ENCODE results near the gene CTPS2. TPM values are rescaled to one million over a fixed set of nuclear protein-coding genes. Genes with fewer than 3 reads are reported as not detected.

Gene CTPS2
- polyA plus RNA-seq, 1 of the 3 experiments (the other 2 are of a cell fraction) = 6.1 TPM

DNA sequence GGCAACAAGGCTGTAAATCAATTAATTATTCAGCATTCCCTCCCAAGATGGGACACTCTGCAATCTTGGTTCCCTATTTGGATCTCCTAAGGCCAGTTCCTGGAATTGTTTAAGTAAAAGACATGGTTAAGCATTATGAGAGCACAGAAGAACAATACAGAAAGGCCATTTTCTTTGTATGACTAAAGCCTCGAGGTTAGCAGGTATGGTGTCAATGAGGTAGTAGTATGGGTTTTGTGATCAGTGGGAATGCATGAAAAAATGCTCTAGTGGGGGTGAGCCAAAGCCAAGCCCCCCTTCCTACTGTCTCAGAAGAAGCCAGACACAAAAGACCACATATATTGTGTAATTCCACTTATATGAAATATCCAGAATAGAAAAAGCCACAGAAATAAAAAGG is 124.2 kb downstream of the CTPS2 start:
- Histone ChIP-seq H3K9me2 (no peaks in the 10 kb centered on the region), H3K27ac (ENCODE audit: low read depth in 2 of 2, low read length in 1 of 2) (no peak overlapping the region), H3K79me2 (ENCODE audit: insufficient read depth) (no peaks in the 10 kb centered on the region), H3K36me3 (replicated peaks in 1 of 2; ENCODE audit: control insufficient read depth in 1 of 2, insufficient read depth in 2 of 2, low read length in 1 of 2) (peaks cover 2 to 24% of the 10 kb centered on the region in 2 experiments), H3K4me3 (ENCODE audit: low read depth in 2 of 2, low read length in 1 of 2) (no peak overlapping the region), H3K4me2 (no peak overlapping the region), H3K9me3 (no peaks in the 10 kb centered on the region), H3K9ac (no peak overlapping the region), H3K4me1 (ENCODE audit: control insufficient read depth in 1 of 2, insufficient read depth in 2 of 2, low read depth in 1 of 2, low read length in 1 of 2) (peaks cover 4 to 13% of the 10 kb centered on the region in 2 experiments; a peak in 3 of 4 replicates), H4K20me1 (ENCODE audit: insufficient read depth) (no peaks in the 10 kb centered on the region), H3K27me3 (ENCODE audit: insufficient read depth) (no peaks in the 10 kb centered on the region), H3F3A (replicated peaks; ENCODE audit: insufficient read depth) (peaks cover 17% of the 10 kb centered on the region), H2AFZ (ENCODE audit: low read depth) (no peak overlapping the region)
- no peak for DNase-seq
- no peak for TF ChIP-seq RFX5 (IDR thresholded peaks at IDR 0.05; ENCODE audit: low read length)
- TF ChIP-seq FOSL2 (IDR thresholded peaks at IDR 0.05; ENCODE audit: borderline replicate concordance, low read depth) = no peak
- TF ChIP-seq SIN3A (IDR thresholded peaks at IDR 0.05; ENCODE audit: borderline replicate concordance, low read depth, low read length) = no peak
- TF ChIP-seq PBX3 (IDR thresholded peaks at IDR 0.05) = no peak
- no peak for TF ChIP-seq FOXJ3 (CRISPR knock-in tag; IDR thresholded peaks at IDR 0.05)
- TF ChIP-seq YY1 (IDR thresholded peaks at IDR 0.05; ENCODE audit: low read depth) = no peak
- no peak for TF ChIP-seq GABPA (IDR thresholded peaks at IDR 0.05; ENCODE audit: low read depth)
- TF ChIP-seq MXI1 (IDR thresholded peaks at IDR 0.05; ENCODE audit: low read depth, low read length) = no peak
- no peak for TF ChIP-seq POLR2AphosphoS5 (IDR thresholded peaks at IDR 0.05; ENCODE audit: low read depth, low read length)
- no peak for TF ChIP-seq MAX (IDR thresholded peaks at IDR 0.05; ENCODE audit: low read depth)
- TF ChIP-seq FOXM1 (IDR thresholded peaks at IDR 0.05; ENCODE audit: low read depth) = no peak
- TF ChIP-seq, protein P1, sequence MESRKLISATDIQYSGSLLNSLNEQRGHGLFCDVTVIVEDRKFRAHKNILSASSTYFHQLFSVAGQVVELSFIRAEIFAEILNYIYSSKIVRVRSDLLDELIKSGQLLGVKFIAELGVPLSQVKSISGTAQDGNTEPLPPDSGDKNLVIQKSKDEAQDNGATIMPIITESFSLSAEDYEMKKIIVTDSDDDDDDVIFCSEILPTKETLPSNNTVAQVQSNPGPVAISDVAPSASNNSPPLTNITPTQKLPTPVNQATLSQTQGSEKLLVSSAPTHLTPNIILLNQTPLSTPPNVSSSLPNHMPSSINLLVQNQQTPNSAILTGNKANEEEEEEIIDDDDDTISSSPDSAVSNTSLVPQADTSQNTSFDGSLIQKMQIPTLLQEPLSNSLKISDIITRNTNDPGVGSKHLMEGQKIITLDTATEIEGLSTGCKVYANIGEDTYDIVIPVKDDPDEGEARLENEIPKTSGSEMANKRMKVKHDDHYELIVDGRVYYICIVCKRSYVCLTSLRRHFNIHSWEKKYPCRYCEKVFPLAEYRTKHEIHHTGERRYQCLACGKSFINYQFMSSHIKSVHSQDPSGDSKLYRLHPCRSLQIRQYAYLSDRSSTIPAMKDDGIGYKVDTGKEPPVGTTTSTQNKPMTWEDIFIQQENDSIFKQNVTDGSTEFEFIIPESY (IDR thresholded peaks at IDR 0.05; ENCODE audit: borderline replicate concordance, low read depth) = no peak
- TF ChIP-seq TAF1 (IDR thresholded peaks at IDR 0.05; ENCODE audit: borderline replicate concordance, low read depth, low read length) = no peak
- TF ChIP-seq NRF1 (IDR thresholded peaks at IDR 0.05; ENCODE audit: low read depth, low read length) = no peak
- no peak for TF ChIP-seq USF2 (IDR thresholded peaks at IDR 0.05; ENCODE audit: borderline replicate concordance, low read depth, low read length)
- TF ChIP-seq MEF2A (IDR thresholded peaks at IDR 0.05; ENCODE audit: borderline replicate concordance, low read depth) = no peak
- TF ChIP-seq CHD2 (IDR thresholded peaks at IDR 0.05; ENCODE audit: low read length, partially characterized antibody) = no peak
- 25% methylated on average over 1 of the region's 1 CpG for WGBS (ENCODE audit: low lambda C conversion rate)
- POLR2A ChIA-PET = no interaction called here
- CTCF ChIA-PET = no interaction called here

Measured in SK-N-SH (cell line).